ENCODE measurements around the gene CSNK1D. TPM values are rescaled to one million over a fixed set of nuclear protein-coding genes. Genes with fewer than 3 reads are reported as not detected.

The CSNK1D gene
- total and polyA plus RNA-seq, 4 donors, result 35.2 to 144 (median 89.1) TPM

DNA sequence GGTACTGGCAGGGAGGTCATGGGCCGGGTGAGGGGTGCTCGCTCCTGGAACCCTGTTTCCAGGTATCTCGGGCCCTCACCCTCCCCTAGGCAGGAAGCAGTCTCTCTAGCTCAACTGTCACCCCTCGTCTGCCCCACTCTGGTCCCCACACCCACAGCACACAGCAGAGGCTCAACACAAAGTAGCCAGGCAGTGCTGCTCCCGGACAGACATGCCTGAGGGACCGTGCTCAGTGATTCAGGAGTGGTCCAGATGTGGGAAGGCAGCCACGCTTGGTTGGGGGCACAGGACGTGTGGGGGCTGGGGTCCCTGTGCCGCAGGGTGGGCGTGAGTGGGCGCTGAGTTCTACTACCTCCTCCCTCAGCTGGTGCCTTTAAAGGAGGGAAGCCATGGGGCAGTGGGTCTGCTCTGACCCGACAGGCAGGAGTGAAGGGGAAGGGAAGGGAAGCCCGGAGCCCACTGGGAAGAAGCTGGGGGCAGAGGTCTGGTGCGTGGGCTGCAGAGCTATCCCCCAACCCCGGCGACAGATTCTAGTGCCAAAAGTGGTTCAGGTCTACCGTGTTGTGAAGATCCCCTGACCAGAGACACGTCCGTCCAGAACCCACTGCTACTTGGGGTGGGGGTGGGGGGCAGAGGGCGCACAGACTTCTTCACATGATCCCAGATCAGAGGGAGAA is 32.9 kb downstream of the CSNK1D start:
- WGBS (ENCODE audit: insufficient coverage), result 79% methylated on average over 18 of the region's 20 CpGs
- H3K9me3 ChIP-seq (ENCODE audit: control insufficient read depth, insufficient read depth, low read length), result no peaks in the 10 kb centered on the region
- peaks cover 52% of the 10 kb centered on the region for H3K4me1 ChIP-seq (ENCODE audit: control insufficient read depth, insufficient read depth, low read length)
- H3K4me3 ChIP-seq (ENCODE audit: low read depth, low read length), result no peak overlapping the region
- H3K36me3 ChIP-seq (ENCODE audit: control insufficient read depth, insufficient read depth, low read length), result peaks cover 100% of the 10 kb centered on the region
- no peaks in the 10 kb centered on the region for H3K27me3 ChIP-seq (ENCODE audit: control insufficient read depth, insufficient read depth, low read length)
- no peak for DNase-seq (ENCODE audit: low read depth in 4 of 6, low spot score in 6 of 6)
- H3K27ac ChIP-seq (ENCODE audit: low read depth, low read length), result peak overlapping the region; percentile 47

DNA sequence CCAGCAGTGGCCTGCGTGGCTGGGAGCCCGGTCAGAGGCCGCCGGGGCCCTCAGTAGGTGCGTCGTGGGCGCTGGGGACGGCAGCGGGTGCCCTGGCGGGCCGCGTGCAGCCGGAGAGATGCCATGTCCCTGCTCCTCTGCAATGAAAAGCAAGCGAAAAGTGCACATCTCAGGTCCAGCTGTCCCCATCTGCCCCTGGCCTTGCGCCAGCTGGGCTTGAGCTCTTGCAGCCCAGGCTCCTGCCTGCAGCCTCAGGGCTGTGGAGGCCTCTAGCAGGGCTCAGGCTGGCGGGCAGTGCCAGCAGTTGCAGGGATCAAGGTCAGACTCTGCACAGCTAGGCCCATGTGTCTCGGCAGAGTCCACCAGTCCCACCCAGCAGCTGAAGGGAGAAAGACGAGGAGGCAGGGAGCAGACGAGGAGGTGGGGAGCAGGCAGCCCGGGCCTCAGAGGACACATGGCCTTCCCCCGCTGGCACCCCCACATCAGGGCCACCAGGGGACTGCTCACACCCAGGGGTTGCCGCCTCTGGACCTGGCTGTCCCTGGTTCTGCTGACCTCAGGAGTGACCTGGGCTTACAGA is 33.5 kb downstream of the CSNK1D start:
- Histone ChIP-seq H3K27me3 (ENCODE audit: control insufficient read depth, insufficient read depth, low read length) (no peaks in the 10 kb centered on the region), H3K4me1 (ENCODE audit: control insufficient read depth, insufficient read depth, low read length) (peaks cover 58% of the 10 kb centered on the region), H3K36me3 (ENCODE audit: control insufficient read depth, insufficient read depth, low read length) (peaks cover 100% of the 10 kb centered on the region), H3K9me3 (ENCODE audit: control insufficient read depth, insufficient read depth, low read length) (no peaks in the 10 kb centered on the region), H3K4me3 (ENCODE audit: low read depth, low read length) (no peak overlapping the region), H3K27ac (ENCODE audit: low read depth, low read length) (no peak overlapping the region)
- 87% methylated on average over 20 of the region's 22 CpGs for WGBS (ENCODE audit: insufficient coverage)
- no peak for DNase-seq (ENCODE audit: low read depth in 4 of 6, low spot score in 6 of 6)

DNA sequence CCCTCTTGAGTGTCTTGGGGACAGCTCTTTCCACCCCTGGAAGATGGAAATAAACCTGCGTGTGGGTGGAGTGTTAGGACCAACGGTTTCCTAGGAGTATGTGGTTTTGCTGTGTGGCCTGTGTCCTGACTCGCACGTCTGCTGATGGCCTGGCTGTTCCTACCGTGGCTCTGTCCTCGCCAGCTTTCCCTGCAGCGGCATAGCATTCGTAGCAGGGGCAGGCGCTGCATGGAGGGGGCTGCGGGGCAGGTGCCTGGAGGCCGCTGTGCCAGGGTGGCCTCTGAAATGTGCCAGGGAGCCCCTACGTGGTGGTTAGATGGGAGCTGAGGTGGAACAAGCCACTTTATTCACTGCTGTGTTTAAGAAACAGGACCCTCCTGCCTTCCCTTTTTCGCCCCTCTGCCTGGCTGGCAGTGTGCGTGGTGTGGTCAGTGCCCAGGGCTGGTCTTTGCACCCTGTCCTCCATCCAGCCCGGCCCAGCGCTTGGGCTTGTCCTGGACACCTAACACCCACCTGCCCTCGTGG is 34.0 kb downstream of the CSNK1D start:
- WGBS (ENCODE audit: insufficient coverage), result 85% methylated on average over 17 of the region's 17 CpGs
- peaks cover 98% of the 10 kb centered on the region for H3K36me3 ChIP-seq (ENCODE audit: control insufficient read depth, insufficient read depth, low read length)
- DNase-seq (ENCODE audit: low read depth in 4 of 6, low spot score in 6 of 6), result no peak
- H3K9me3 ChIP-seq (ENCODE audit: control insufficient read depth, insufficient read depth, low read length), result no peaks in the 10 kb centered on the region
- no peak overlapping the region for H3K4me3 ChIP-seq (ENCODE audit: low read depth, low read length)
- H3K4me1 ChIP-seq (ENCODE audit: control insufficient read depth, insufficient read depth, low read length), result peaks cover 62% of the 10 kb centered on the region
- no peak overlapping the region for H3K27ac ChIP-seq (ENCODE audit: low read depth, low read length)
- H3K27me3 ChIP-seq (ENCODE audit: control insufficient read depth, insufficient read depth, low read length), result no peaks in the 10 kb centered on the region

DNA sequence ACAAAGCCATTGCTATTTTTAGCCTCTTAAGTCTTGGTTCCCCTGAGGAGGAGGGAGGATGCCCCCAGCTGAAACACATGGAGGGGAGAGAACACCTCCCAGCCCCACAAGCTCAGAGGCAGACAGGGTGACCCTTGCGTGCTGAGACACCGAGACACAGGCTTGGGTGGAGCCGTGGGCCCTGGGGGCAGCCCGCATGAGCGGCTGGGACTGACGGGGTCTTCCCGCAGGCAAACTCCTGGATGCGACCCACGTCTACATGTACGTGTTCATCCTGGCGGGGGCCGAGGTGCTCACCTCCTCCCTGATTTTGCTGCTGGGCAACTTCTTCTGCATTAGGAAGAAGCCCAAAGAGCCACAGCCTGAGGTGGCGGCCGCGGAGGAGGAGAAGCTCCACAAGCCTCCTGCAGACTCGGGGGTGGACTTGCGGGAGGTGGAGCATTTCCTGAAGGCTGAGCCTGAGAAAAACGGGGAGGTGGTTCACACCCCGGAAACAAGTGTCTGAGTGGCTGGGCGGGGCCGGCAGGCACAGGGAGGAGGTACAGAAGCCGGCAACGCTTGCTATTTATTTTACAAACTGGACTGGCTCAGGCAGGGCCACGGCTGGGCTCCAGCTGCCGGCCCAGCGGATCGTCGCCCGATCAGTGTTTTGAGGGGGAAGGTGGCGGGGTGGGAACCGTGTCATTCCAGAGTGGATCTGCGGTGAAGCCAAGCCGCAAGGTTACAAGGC is 34.9 kb downstream of the CSNK1D start:
- no peak for DNase-seq (ENCODE audit: low read depth in 4 of 6, low spot score in 6 of 6)
- Histone ChIP-seq H3K9me3 (ENCODE audit: control insufficient read depth, insufficient read depth, low read length) (no peaks in the 10 kb centered on the region), H3K4me3 (ENCODE audit: low read depth, low read length) (no peak overlapping the region), H3K36me3 (ENCODE audit: control insufficient read depth, insufficient read depth, low read length) (peaks cover 90% of the 10 kb centered on the region), H3K27me3 (ENCODE audit: control insufficient read depth, insufficient read depth, low read length) (no peaks in the 10 kb centered on the region), H3K27ac (ENCODE audit: low read depth, low read length) (no peak overlapping the region), H3K4me1 (ENCODE audit: control insufficient read depth, insufficient read depth, low read length) (peaks cover 62% of the 10 kb centered on the region)
- 70% methylated on average over 33 of the region's 33 CpGs for WGBS (ENCODE audit: insufficient coverage)

DNA sequence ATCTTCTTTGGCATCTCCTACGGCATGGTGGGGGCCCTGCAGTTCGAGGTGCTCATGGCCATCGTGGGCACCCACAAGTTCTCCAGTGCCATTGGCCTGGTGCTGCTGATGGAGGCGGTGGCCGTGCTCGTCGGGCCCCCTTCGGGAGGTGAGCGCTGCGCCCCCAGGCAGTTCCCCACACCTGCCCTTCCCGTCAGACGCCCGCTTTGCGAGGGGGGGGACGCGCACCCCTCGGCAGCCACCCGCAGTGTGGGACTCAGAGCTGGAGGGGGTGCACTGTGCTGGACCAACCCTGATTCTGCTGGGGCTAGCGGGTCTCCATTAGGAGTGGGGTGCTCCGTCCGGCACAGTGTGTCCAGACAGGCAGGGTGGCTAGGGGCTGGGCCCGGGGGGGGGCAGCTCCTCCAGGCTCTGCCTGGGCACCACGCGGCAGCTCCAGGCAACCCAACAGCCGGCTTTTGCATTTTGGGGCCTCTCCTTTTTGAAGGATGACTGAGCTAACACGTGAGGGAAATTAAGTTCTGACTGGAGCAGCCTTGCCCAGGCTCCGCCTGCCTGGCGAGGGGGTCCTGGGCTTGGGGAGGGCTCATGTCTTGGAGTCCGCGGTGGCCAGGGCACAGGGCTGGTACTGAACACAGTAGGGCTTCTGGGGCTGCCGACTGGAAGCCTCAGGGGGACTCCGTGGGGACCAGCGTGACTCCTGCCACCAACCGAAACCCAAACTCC is 35.6 kb downstream of the CSNK1D start:
- 86% methylated on average over 28 of the region's 34 CpGs for WGBS (ENCODE audit: insufficient coverage)
- Histone ChIP-seq H3K36me3 (ENCODE audit: control insufficient read depth, insufficient read depth, low read length) (peaks cover 83% of the 10 kb centered on the region), H3K4me3 (ENCODE audit: low read depth, low read length) (no peak overlapping the region), H3K27ac (ENCODE audit: low read depth, low read length) (no peak overlapping the region), H3K9me3 (ENCODE audit: control insufficient read depth, insufficient read depth, low read length) (no peaks in the 10 kb centered on the region), H3K27me3 (ENCODE audit: control insufficient read depth, insufficient read depth, low read length) (no peaks in the 10 kb centered on the region), H3K4me1 (ENCODE audit: control insufficient read depth, insufficient read depth, low read length) (peaks cover 55% of the 10 kb centered on the region)
- DNase-seq (ENCODE audit: low read depth in 4 of 6, low spot score in 6 of 6), result no peak

DNA sequence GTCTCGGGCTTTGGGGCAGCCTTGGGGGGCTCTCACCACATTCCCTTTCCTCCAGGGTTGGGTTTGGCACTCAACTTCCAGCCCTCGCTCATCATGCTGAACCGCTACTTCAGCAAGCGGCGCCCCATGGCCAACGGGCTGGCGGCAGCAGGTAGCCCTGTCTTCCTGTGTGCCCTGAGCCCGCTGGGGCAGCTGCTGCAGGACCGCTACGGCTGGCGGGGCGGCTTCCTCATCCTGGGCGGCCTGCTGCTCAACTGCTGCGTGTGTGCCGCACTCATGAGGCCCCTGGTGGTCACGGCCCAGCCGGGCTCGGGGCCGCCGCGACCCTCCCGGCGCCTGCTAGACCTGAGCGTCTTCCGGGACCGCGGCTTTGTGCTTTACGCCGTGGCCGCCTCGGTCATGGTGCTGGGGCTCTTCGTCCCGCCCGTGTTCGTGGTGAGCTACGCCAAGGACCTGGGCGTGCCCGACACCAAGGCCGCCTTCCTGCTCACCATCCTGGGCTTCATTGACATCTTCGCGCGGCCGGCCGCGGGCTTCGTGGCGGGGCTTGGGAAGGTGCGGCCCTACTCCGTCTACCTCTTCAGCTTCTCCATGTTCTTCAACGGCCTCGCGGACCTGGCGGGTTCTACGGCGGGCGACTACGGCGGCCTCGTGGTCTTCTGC is 36.3 kb downstream of the CSNK1D start:
- WGBS (ENCODE audit: insufficient coverage), result 92% methylated on average over 59 of the region's 59 CpGs
- no peaks in the 10 kb centered on the region for H3K9me3 ChIP-seq (ENCODE audit: control insufficient read depth, insufficient read depth, low read length)
- no peak overlapping the region for H3K4me3 ChIP-seq (ENCODE audit: low read depth, low read length)
- H3K4me1 ChIP-seq (ENCODE audit: control insufficient read depth, insufficient read depth, low read length), result peaks cover 49% of the 10 kb centered on the region
- H3K27me3 ChIP-seq (ENCODE audit: control insufficient read depth, insufficient read depth, low read length), result no peaks in the 10 kb centered on the region
- peaks cover 77% of the 10 kb centered on the region for H3K36me3 ChIP-seq (ENCODE audit: control insufficient read depth, insufficient read depth, low read length)
- no peak for DNase-seq (ENCODE audit: low read depth in 4 of 6, low spot score in 6 of 6)
- H3K27ac ChIP-seq (ENCODE audit: low read depth, low read length), result no peak overlapping the region

DNA sequence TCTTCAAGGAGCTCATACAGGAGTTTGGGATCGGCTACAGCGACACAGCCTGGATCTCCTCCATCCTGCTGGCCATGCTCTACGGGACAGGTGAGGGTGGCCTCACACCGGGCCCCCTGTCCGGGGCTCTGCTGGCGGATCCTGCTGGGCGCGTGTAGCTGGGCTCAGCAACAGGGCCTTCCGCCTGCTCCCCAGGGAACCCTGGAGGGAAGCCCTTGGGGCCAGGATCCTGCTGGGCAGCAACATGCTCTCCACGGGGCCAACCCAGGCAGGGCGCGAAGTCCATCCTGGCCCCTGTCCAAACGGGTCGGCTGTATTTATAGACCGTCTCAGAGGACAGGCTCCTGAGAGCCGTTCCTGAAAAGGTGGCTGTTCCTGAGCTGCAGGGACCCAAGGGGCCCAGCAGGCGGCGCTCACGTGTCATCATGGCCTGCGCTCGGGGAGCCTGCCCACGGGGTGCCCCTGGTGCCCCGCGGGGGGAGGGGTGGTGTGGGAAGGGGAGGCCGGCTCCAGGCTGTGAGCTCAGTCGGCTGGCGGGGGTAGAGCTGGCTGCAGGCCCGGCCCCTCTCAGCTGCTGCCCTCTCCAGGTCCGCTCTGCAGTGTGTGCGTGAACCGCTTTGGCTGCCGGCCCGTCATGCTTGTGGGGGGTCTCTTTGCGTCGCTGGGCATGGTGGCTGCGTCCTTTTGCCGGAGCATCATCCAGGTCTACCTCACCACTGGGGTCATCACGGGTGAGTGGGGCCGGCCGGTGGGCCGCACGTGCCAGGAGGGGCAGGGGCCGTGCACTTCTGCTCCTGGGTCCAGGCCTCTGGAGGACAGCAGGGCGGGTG is 37.1 kb downstream of the CSNK1D start:
- Histone ChIP-seq H3K36me3 (ENCODE audit: control insufficient read depth, insufficient read depth, low read length) (peaks cover 70% of the 10 kb centered on the region), H3K27ac (ENCODE audit: low read depth, low read length) (no peak overlapping the region), H3K4me1 (ENCODE audit: control insufficient read depth, insufficient read depth, low read length) (peaks cover 49% of the 10 kb centered on the region), H3K4me3 (ENCODE audit: low read depth, low read length) (no peak overlapping the region), H3K9me3 (ENCODE audit: control insufficient read depth, insufficient read depth, low read length) (no peaks in the 10 kb centered on the region), H3K27me3 (ENCODE audit: control insufficient read depth, insufficient read depth, low read length) (peaks cover 3% of the 10 kb centered on the region)
- 28% methylated on average over 44 of the region's 44 CpGs for WGBS (ENCODE audit: insufficient coverage)
- peak in 2 of 6 donors; percentile 69 to 84 for DNase-seq (ENCODE audit: low read depth in 4 of 6, low spot score in 6 of 6)

DNA sequence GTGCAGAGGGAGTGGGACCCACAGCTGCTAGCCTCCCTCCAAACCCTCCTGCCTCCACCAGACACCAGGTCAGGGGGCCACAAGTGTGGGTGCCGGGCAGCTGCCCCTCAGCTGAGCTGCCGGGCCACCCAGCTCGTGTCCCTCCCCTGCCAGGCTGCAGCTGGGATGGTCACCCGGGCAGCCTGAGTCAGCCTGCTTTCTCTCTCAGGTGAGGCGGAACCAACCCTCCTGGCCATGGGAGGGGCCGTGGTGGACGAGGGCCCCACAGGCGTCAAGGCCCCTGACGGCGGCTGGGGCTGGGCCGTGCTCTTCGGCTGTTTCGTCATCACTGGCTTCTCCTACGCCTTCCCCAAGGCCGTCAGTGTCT is 37.7 kb downstream of the CSNK1D start:
- Histone ChIP-seq H3K4me3 (ENCODE audit: low read depth, low read length) (no peak overlapping the region), H3K36me3 (ENCODE audit: control insufficient read depth, insufficient read depth, low read length) (peaks cover 64% of the 10 kb centered on the region), H3K9me3 (ENCODE audit: control insufficient read depth, insufficient read depth, low read length) (no peaks in the 10 kb centered on the region), H3K27ac (ENCODE audit: low read depth, low read length) (no peak overlapping the region), H3K27me3 (ENCODE audit: control insufficient read depth, insufficient read depth, low read length) (peaks cover 8% of the 10 kb centered on the region), H3K4me1 (ENCODE audit: control insufficient read depth, insufficient read depth, low read length) (peaks cover 48% of the 10 kb centered on the region)
- WGBS (ENCODE audit: insufficient coverage), result 74% methylated on average over 15 of the region's 15 CpGs
- no peak for DNase-seq (ENCODE audit: low read depth in 4 of 6, low spot score in 6 of 6)

All from spinal cord (tissue), 10 donors.